GM18505 (cell line): ENCODE measurements around the gene TMEM86B.

Source experiments
- ATAC-seq: cut with Tn5 transposase; IDR thresholded peaks from one replicate; pipeline ENCODE4 v1.9.1; 2021; ENCODE audit not compliant: unreplicated experiment
- POLR2A ChIP-seq: IDR thresholded peaks from 4 replicates; pipeline ENCODE4 v1.6.1; 2011; ENCODE audit warnings: borderline replicate concordance; ENCODE audit not compliant: insufficient read depth, insufficient read length; ENCODE audit errors: extremely low read depth

TMEM86B gene

GRCh38 chr19:55178781-55179599 lies 49.6 kb downstream of the TMEM86B start:
- peak; percentile 67 for ATAC-seq
- no peak for TF ChIP-seq POLR2A
